Common myeloid progenitor, CD34-positive (primary cell): ENCODE measurements around the gene ZNF428.

Source experiments
- CTCF ChIA-PET: fragments of 350-600 bp; sonication (Branson Sonifier 250); formaldehyde crosslinking; loops from one replicate; lab custom pipeline; 2021; ENCODE audit warnings: antibody characterized with exemption; lab: Charles Lee
- POLR2A ChIA-PET: fragments of 350-600 bp; sonication (Branson Sonifier 250); formaldehyde crosslinking; loops from one replicate; lab custom pipeline; 2021; ENCODE audit warnings: antibody characterized with exemption; lab: Charles Lee
- DNase-seq, 3 donors: peaks; one replicate each; pipeline versions ENCODE4 v3.0.0 to v3.0.0-alpha.2; 2013
- H3K27ac ChIP-seq, 2 experiments: 1 replicate in 1 of 2; 2 replicates in 1 of 2; pipeline ENCODE4 v1.7.0; 2013; ENCODE audit warnings: inconsistent platforms in 2 of 2, low read length in 2 of 2, mild to moderate bottlenecking in 2 of 2, low read depth in 1 of 2, moderate library complexity in 1 of 2; ENCODE audit not compliant: severe bottlenecking in 2 of 2, insufficient read depth in 1 of 2, poor library complexity in 1 of 2
- H3K27me3 ChIP-seq, 5 experiments: replicated peaks in 2 of 5; 1 replicate in 3 of 5; 2 replicates in 2 of 5; pipeline versions ENCODE4 v1.6.1 to v1.7.0; 2013; ENCODE audit warnings: low read length in 4 of 5, mild to moderate bottlenecking in 2 of 5, moderate library complexity in 2 of 5, inconsistent platforms in 1 of 5; ENCODE audit not compliant: insufficient read depth in 5 of 5, control insufficient read depth in 4 of 5
- H3K36me3 ChIP-seq, 4 experiments: 1 replicate in 2 of 4; 2 replicates in 2 of 4; pipeline versions ENCODE4 v1.6.1 to v1.7.0; 2013; ENCODE audit warnings: low read length in 3 of 4, control low read depth in 1 of 4, mild to moderate bottlenecking in 1 of 4; ENCODE audit not compliant: control insufficient read depth in 4 of 4, insufficient read depth in 4 of 4
- H3K4me1 ChIP-seq, 4 experiments: 1 replicate in 3 of 4; 2 replicates in 1 of 4; pipeline versions ENCODE4 v1.6.1 to v1.7.1; 2013; ENCODE audit warnings: low read length in 3 of 4, mild to moderate bottlenecking in 3 of 4, control low read depth in 1 of 4, inconsistent platforms in 1 of 4, moderate library complexity in 1 of 4; ENCODE audit not compliant: control insufficient read depth in 4 of 4, insufficient read depth in 4 of 4; ENCODE audit errors: control extremely low read depth in 1 of 4
- H3K4me3 ChIP-seq, 7 experiments: 1 replicate in 4 of 7; 2 replicates in 3 of 7; pipeline versions ENCODE4 v1.5.1 to v1.7.0; 2013; ENCODE audit warnings: mild to moderate bottlenecking in 7 of 7, low read length in 6 of 7, moderate library complexity in 6 of 7, inconsistent platforms in 2 of 7, low read depth in 2 of 7, control low read depth in 1 of 7; ENCODE audit not compliant: insufficient read depth in 4 of 7, control insufficient read depth in 1 of 7; ENCODE audit errors: extremely low read depth in 1 of 7
- H3K9me3 ChIP-seq, 5 experiments: 1 replicate in 4 of 5; 2 replicates in 1 of 5; pipeline versions ENCODE4 v1.6.1 to v1.7.1; 2013; ENCODE audit warnings: low read length in 4 of 5, mild to moderate bottlenecking in 2 of 5, inconsistent platforms in 1 of 5, low read depth in 1 of 5, moderate library complexity in 1 of 5; ENCODE audit not compliant: control insufficient read depth in 4 of 5, insufficient read depth in 2 of 5; ENCODE audit errors: control extremely low read depth in 1 of 5
- WGBS: methylation state at CpG from one replicate; pipeline ENCODE4 v1.1.5; 2013; ENCODE audit not compliant: insufficient coverage; 5-methylcytosine and 5-hydroxymethylcytosine counted together

ZNF428 gene

GRCh38 chr19:43574424-43575155, 44.8 kb downstream of the ZNF428 start:
- Histone ChIP-seq H3K9me3 (no peaks in the 10 kb centered on the region), H3K4me1 (peaks cover 4 to 30% (median 21%) of the 10 kb centered on the region in 4 experiments), H3K27me3 (no peaks in the 10 kb centered on the region), H3K27ac (peak overlapping the region; percentile 90 to 97), H3K4me3 (peak overlapping the region in 6 of 7 experiments; percentile 82 to 98 (median 92)), H3K36me3 (peaks cover 0 to 11% (median 0%) of the 10 kb centered on the region in 4 experiments)
- DNase-seq, result peak in 1 of 3 donors; percentile 42
- CTCF ChIA-PET, result interaction anchor here (0.7 to 3.1 kb wide), 8 partner anchors 9 to 175 kb away, joined by 3 to 16 read pairs (median 5); no protein-coding TSS in a partner anchor
- WGBS, result 41% methylated on average over 11 of the region's 12 CpGs
- POLR2A ChIA-PET, result interaction anchor here (1.2 to 1.4 kb wide), 2 partner anchors 13 to 21 kb away, joined by 4 to 5 read pairs; partner anchors contain the start of gene IRGQ

GRCh38 chr19:43572171-43572588, 47.2 kb downstream of the ZNF428 start:
- no peak overlapping the region for H3K4me3 ChIP-seq
- H3K9me3 ChIP-seq, result no peaks in the 10 kb centered on the region
- no peaks in the 10 kb centered on the region for H3K27me3 ChIP-seq
- WGBS, result 100% methylated on average over 3 of the region's 3 CpGs
- no peak for DNase-seq
- H3K36me3 ChIP-seq, result peaks cover 0 to 11% (median 0%) of the 10 kb centered on the region in 4 experiments
- peaks cover 4 to 27% (median 23%) of the 10 kb centered on the region in 4 experiments for H3K4me1 ChIP-seq
- POLR2A ChIA-PET, result no interaction called here
- no peak overlapping the region for H3K27ac ChIP-seq
- CTCF ChIA-PET, result interaction anchor here (1.1 to 5.2 kb wide), 3 partner anchors 17 to 23 kb away, joined by 3 to 34 read pairs (median 13); partner anchors contain the start of genes IRGQ and ZNF576

- ChIA-PET POLR2A (no interaction called here), CTCF (interaction anchor here (0.7 to 5.2 kb wide), 5 partner anchors 15 to 47 kb away, joined by 3 to 34 read pairs (median 4); partner anchors contain the start of genes IRGQ and ZNF576)
- Histone ChIP-seq H3K4me3 (no peak overlapping the region), H3K36me3 (peaks cover 0 to 11% (median 0%) of the 10 kb centered on the region in 4 experiments), H3K27me3 (no peaks in the 10 kb centered on the region), H3K9me3 (no peaks in the 10 kb centered on the region), H3K4me1 (peaks cover 4 to 18% (median 14%) of the 10 kb centered on the region in 4 experiments), H3K27ac (no peak overlapping the region)
- 89% methylated on average over 4 of the region's 5 CpGs for WGBS
- no peak for DNase-seq
Measured at GRCh38 chr19:43570174-43570791, 49.1 kb downstream of the ZNF428 start.

- H3K36me3 ChIP-seq, result peaks cover 0 to 11% (median 0%) of the 10 kb centered on the region in 4 experiments
- no peak overlapping the region for H3K4me3 ChIP-seq
- WGBS, result 0% methylated on average over 1 of the region's 5 CpGs
- peaks cover 0 to 18% (median 13%) of the 10 kb centered on the region in 4 experiments for H3K4me1 ChIP-seq
- ChIA-PET CTCF (interaction anchor here (0.7 to 5.2 kb wide), 3 partner anchors 11 to 46 kb away, joined by 3 to 34 read pairs (median 4); no protein-coding TSS in a partner anchor), POLR2A (interaction anchor here (0.7 kb wide), 1 partner anchor 65 kb away, joined by 5 read pairs; no protein-coding TSS in a partner anchor)
- H3K27me3 ChIP-seq, result no peaks in the 10 kb centered on the region
- H3K9me3 ChIP-seq, result no peaks in the 10 kb centered on the region
- no peak overlapping the region for H3K27ac ChIP-seq
- peak in 1 of 3 donors; percentile 57 for DNase-seq
Measured at GRCh38 chr19:43569657-43570056, 49.8 kb downstream of the ZNF428 start.

GRCh38 chr19:43564800-43565199, 54.6 kb downstream of the ZNF428 start:
- Histone ChIP-seq H3K27me3 (no peaks in the 10 kb centered on the region), H3K9me3 (no peaks in the 10 kb centered on the region), H3K36me3 (peaks cover 0 to 9% (median under 1%) of the 10 kb centered on the region in 4 experiments), H3K4me1 (peaks cover 7 to 47% (median 40%) of the 10 kb centered on the region in 4 experiments), H3K27ac (no peak overlapping the region), H3K4me3 (no peak overlapping the region)
- CTCF ChIA-PET, result interaction anchor here (0.6 to 14.5 kb wide), 9 partner anchors 9 to 117 kb away, joined by 3 to 247 read pairs (median 3); partner anchors contain the start of genes IRGQ, XRCC1 and ZNF576
- peak in 2 of 3 donors; percentile 47 to 50 for DNase-seq
- POLR2A ChIA-PET, result no interaction called here
- WGBS, result 46% methylated on average over 9 of the region's 9 CpGs

GRCh38 chr19:43563816-43564457, 55.5 kb downstream of the ZNF428 start:
- 95% methylated on average over 10 of the region's 10 CpGs for WGBS
- Histone ChIP-seq H3K9me3 (no peaks in the 10 kb centered on the region), H3K4me3 (no peak overlapping the region), H3K27me3 (no peaks in the 10 kb centered on the region), H3K4me1 (peaks cover 7 to 46% (median 38%) of the 10 kb centered on the region in 4 experiments), H3K27ac (peak overlapping the region in 1 of 2 experiments; percentile 77), H3K36me3 (peaks cover 0 to 9% (median 2%) of the 10 kb centered on the region in 4 experiments)
- CTCF ChIA-PET, result interaction anchor here (0.9 to 14.5 kb wide), 4 partner anchors 9 to 30 kb away, joined by 3 to 247 read pairs (median 5); partner anchors contain the start of genes IRGQ, ZNF575 and ZNF576
- POLR2A ChIA-PET, result no interaction called here
- DNase-seq, result peak in 2 of 3 donors; percentile 49 to 59
